ENCODE data around the gene CDK5R1.
"Not testable (repeated sequence)": the region's sequence is repeated elsewhere in the genome, so short reads cannot be mapped to it uniquely, and the experiment has no call there.

The CDK5R1 gene

DNA sequence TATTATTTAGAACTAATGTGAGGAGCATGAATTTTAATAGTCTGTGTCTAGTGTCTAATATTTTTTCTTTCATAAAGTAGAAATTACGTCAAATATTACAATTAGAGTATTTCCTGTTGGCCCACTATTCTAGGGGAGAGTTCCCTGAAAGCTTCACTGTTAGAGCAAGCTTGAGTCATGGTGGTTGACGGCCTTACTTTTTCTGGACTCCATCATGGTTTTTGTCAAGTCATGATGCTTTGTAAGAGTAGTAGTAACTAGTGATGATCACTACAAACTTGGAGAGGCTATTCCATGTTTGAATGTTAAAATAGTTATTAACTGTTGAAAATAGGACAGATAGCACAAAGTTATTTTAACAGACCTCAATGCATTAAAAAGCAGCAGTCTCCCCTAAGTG, 40.8 kb upstream of the CDK5R1 start:
- H3K27ac ChIP-seq, result no peak overlapping the region
- TF ChIP-seq ZFX (IDR thresholded peaks at IDR 0.05), result no peak
- TF ChIP-seq, protein P1, sequence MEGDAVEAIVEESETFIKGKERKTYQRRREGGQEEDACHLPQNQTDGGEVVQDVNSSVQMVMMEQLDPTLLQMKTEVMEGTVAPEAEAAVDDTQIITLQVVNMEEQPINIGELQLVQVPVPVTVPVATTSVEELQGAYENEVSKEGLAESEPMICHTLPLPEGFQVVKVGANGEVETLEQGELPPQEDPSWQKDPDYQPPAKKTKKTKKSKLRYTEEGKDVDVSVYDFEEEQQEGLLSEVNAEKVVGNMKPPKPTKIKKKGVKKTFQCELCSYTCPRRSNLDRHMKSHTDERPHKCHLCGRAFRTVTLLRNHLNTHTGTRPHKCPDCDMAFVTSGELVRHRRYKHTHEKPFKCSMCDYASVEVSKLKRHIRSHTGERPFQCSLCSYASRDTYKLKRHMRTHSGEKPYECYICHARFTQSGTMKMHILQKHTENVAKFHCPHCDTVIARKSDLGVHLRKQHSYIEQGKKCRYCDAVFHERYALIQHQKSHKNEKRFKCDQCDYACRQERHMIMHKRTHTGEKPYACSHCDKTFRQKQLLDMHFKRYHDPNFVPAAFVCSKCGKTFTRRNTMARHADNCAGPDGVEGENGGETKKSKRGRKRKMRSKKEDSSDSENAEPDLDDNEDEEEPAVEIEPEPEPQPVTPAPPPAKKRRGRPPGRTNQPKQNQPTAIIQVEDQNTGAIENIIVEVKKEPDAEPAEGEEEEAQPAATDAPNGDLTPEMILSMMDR (conservative IDR thresholded peaks at IDR 0.05), result no peak

DNA sequence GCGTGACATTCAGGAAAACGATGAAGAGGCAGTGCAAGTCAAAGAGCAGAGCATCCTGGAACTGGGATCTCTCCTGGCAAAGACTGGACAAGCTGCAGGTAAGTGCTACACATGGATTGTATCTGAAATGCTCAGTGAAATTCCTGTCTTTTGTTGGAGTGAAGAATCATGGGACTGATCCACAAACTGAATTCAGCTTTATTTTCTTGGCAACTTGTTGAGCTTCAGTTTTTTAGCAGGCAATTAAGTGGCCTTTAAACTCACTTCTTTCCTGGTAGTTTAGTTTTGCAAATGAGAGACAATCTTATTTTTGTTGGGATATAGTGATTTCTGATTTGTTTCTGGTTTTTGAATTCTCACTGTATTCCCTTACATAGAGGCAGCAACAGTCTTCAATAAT, 39.8 kb upstream of the CDK5R1 start:
- H3K27ac ChIP-seq, result no peak overlapping the region
- TF ChIP-seq ZFX (IDR thresholded peaks at IDR 0.05), result no peak
- TF ChIP-seq, protein P1 (conservative IDR thresholded peaks at IDR 0.05), result no peak

DNA sequence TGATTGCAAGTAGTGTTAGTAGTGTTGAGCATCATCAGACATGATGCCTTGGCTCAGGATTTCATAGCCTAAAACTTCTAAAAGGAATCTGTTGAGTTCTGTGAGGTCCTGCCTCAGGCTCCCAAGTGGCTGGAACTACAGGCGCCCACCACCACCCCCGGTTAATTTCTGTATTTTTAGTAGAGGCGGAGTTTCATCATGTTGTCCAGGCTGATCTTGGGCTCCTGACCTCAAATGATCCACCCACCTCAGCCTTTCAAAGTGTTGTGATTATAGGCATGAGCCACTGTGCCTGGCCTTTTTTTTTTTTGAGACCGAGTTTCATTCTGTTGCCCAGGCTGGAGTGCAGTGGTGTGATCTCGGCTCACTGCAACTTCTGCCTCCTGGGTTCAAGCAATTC, 36.8 kb upstream of the CDK5R1 start:
- TF ChIP-seq ZFX (IDR thresholded peaks at IDR 0.05), result no peak
- TF ChIP-seq, protein P1 (conservative IDR thresholded peaks at IDR 0.05), result no peak

DNA sequence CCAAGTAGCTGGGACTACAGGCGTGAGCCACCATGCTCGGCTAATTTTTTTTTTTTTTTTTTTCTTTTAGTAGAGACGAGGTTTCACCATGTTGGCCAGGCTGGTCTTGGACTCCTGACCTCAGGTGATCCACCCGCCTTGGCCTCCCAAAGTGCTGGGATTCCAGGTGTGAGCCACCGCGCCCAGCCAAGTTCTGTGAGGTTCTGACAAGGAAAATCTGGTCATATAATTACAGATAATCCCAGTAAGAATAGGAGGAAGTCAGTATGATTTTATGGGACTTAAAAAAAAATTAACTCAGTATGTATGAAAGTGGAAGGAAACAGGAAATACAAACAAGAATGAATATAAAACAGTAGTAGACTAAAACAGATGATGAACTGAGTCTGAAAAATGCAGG, 36.4 kb upstream of the CDK5R1 start:
- not testable (repeated sequence) for H3K27ac ChIP-seq

More for the DNA sequence above, 36.8 kb upstream of the CDK5R1 start:
- no peak overlapping the region for H3K27ac ChIP-seq

DNA sequence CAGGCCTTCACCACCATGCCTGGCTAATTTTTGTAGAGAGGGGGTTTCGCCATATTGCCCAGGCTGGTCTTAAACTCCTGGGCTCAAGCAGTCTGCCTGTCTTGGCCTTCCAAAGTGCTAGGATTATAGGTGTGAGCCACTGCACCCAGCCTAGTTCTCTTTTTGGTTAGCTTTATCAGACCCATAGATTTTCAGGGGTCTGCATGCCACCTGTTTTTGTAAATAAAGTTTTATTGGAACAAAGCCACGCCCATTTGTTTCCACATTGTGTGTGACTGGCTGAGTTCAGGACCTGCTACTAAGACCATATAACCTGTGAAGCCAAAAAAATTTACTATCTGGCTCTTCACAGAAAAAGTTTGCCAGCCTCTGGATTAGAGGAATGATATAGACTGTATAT, 34.9 kb upstream of the CDK5R1 start:
- TF ChIP-seq ZFX (IDR thresholded peaks at IDR 0.05), result no peak
- TF ChIP-seq, protein P1 (conservative IDR thresholded peaks at IDR 0.05), result no peak
- no peak overlapping the region for H3K27ac ChIP-seq

DNA sequence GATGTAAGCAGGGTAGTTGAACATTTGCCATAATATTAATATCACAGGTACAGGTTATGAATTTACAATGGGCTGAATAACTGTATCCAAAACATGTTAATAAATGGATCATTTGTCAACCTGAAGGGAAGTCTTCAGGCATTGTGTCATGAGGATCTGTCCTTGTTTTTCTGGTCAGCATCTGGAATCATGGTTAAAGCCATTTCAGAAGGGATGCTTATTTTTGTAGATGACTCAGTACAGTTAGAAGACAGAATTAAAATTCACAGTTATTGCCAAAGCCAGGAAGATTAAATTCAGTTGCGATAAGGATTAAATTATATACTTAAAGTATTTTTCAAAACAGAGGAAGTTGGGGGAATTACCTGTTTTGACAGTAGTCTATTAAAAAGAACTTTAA, 34.5 kb upstream of the CDK5R1 start:
- TF ChIP-seq, protein P1 (conservative IDR thresholded peaks at IDR 0.05), result no peak
- no peak for TF ChIP-seq ZFX (IDR thresholded peaks at IDR 0.05)
- no peak overlapping the region for H3K27ac ChIP-seq

DNA sequence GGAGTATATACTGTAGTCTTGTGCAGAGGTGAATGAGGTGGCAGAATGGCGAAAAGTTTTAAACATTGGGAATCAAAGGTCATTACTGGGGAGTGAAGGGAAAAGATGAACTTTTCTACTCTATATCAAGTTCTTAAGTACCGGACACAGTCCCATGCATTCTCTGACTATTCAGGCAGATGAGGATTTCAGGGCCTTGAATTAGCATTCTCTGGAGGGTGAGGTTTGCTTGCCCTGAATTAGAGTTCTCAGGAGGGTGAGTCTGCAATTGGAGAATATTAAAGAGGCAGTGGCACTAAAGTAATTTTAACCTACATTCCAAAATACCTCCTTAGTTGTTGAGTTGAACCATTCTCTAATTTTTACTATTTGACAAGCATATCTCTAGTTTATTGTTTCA, 33.4 kb upstream of the CDK5R1 start:
- TF ChIP-seq ZFX (IDR thresholded peaks at IDR 0.05), result no peak
- TF ChIP-seq, protein P1 (conservative IDR thresholded peaks at IDR 0.05), result no peak
- no peak overlapping the region for H3K27ac ChIP-seq

DNA sequence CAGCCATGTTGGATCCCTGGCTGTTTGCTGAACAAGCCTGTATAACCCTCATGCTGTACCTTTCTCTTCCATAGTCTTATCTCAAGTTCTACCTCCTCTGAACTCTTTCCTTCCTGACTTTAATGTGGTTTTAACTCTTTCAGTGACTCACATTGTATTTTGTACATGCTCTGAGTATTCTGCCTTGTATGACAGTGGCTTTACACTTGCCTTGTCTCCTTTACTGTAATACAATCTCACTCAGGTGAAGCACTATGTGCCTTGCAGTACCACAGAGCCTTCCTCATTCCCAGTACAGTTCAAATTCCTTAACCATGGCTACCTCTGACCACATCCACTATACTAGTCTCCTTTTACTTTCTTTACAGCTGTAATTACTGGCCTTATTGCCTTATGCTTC, 28.4 kb upstream of the CDK5R1 start:
- no peak overlapping the region for H3K27ac ChIP-seq
- TF ChIP-seq, protein P1 (conservative IDR thresholded peaks at IDR 0.05), result no peak
- no peak for TF ChIP-seq ZFX (IDR thresholded peaks at IDR 0.05)
